H9 (cell line): ENCODE measurements around the gene SSBP1. TPM values are rescaled to one million over a fixed set of nuclear protein-coding genes. Genes with fewer than 3 reads are reported as not detected.

ENCODE experiments used
- DNase-seq: peaks from one replicate; pipeline ENCODE4 v3.0.0-alpha.2; 2017
- H2AFZ ChIP-seq: one replicate; pipeline ENCODE4 v1.6.1; 2013; ENCODE audit warnings: mild to moderate bottlenecking, low read length, control low read depth, moderate library complexity
- H2AK5ac ChIP-seq: 2 replicates; pipeline ENCODE4 v1.6.1; 2013; ENCODE audit warnings: low read length, control low read depth, mixed read lengths; ENCODE audit not compliant: insufficient read length
- H2BK120ac ChIP-seq: one replicate; pipeline ENCODE4 v1.6.1; 2013; ENCODE audit warnings: low read depth, mild to moderate bottlenecking, low read length, control low read depth, inconsistent platforms; ENCODE audit not compliant: poor library complexity, severe bottlenecking
- H2BK12ac ChIP-seq: 2 replicates; pipeline ENCODE4 v1.6.1; 2013; ENCODE audit warnings: low read length, control low read depth, mixed read lengths, low read depth; ENCODE audit not compliant: insufficient read length
- H2BK15ac ChIP-seq: 2 replicates; pipeline ENCODE4 v1.6.1; 2013; ENCODE audit warnings: low read depth, low read length, control low read depth
- H2BK20ac ChIP-seq: one replicate; pipeline ENCODE4 v1.6.1; 2013; ENCODE audit warnings: low read depth, mild to moderate bottlenecking, low read length, control low read depth, inconsistent platforms; ENCODE audit not compliant: poor library complexity, severe bottlenecking
- H2BK5ac ChIP-seq: 2 replicates; pipeline ENCODE4 v1.6.1; 2013; ENCODE audit warnings: low read length, control low read depth, mixed read lengths; ENCODE audit not compliant: insufficient read length
- H3K14ac ChIP-seq: 2 replicates; pipeline ENCODE4 v1.6.1; 2013; ENCODE audit warnings: low read length, control low read depth; ENCODE audit not compliant: insufficient read depth
- H3K18ac ChIP-seq: 2 replicates; pipeline ENCODE4 v1.6.1; 2013; ENCODE audit warnings: low read depth, mild to moderate bottlenecking, mixed read lengths, low read length, control low read depth; ENCODE audit not compliant: insufficient read length
- H3K23ac ChIP-seq: 2 replicates; pipeline ENCODE4 v1.6.1; 2013; ENCODE audit warnings: low read length, control low read depth, mixed read lengths, low read depth; ENCODE audit not compliant: insufficient read length
- H3K23me2 ChIP-seq: 2 replicates; pipeline ENCODE4 v1.6.1; 2013; ENCODE audit warnings: low read depth, mild to moderate bottlenecking, mixed read lengths, low read length, control low read depth; ENCODE audit not compliant: insufficient read length, poor library complexity, severe bottlenecking
- H3K27ac ChIP-seq: 2 replicates; pipeline ENCODE4 v1.5.1; 2013; ENCODE audit warnings: low read length, control low read depth, mixed read lengths, low read depth; ENCODE audit not compliant: insufficient read length
- H3K27me3 ChIP-seq: 2 replicates; pipeline ENCODE4 v1.6.1; 2013; ENCODE audit warnings: low read length, control low read depth, inconsistent platforms; ENCODE audit not compliant: insufficient read depth
- H3K4ac ChIP-seq: 2 replicates; pipeline ENCODE4 v1.6.1; 2013; ENCODE audit warnings: low read depth, mild to moderate bottlenecking, control low read depth, inconsistent platforms, low read length, moderate library complexity
- H3K4me1 ChIP-seq: 2 replicates; pipeline ENCODE4 v1.6.1; 2013; ENCODE audit warnings: low read length, control low read depth, inconsistent platforms; ENCODE audit not compliant: insufficient read depth
- H3K4me2 ChIP-seq: 2 replicates; pipeline ENCODE4 v1.6.1; 2013; ENCODE audit warnings: low read length, control low read depth, mixed read lengths; ENCODE audit not compliant: insufficient read length, insufficient read depth
- H3K56ac ChIP-seq: 2 replicates; pipeline ENCODE4 v1.6.1; 2013; ENCODE audit warnings: low read depth, mild to moderate bottlenecking, mixed read lengths, low read length, control low read depth; ENCODE audit not compliant: insufficient read length
- H3K79me1 ChIP-seq: 2 replicates; pipeline ENCODE4 v1.6.1; 2013; ENCODE audit warnings: low read depth, mild to moderate bottlenecking, moderate library complexity, low read length, control low read depth, inconsistent platforms; ENCODE audit not compliant: insufficient read depth, poor library complexity, severe bottlenecking
- H3K79me2 ChIP-seq: 2 replicates; pipeline ENCODE4 v1.6.1; 2013; ENCODE audit warnings: low read length, control low read depth, inconsistent platforms; ENCODE audit not compliant: insufficient read depth
- H3K9ac ChIP-seq: 2 replicates; pipeline ENCODE4 v1.6.1; 2013; ENCODE audit warnings: low read length, control low read depth, mixed read lengths; ENCODE audit not compliant: insufficient read length; ENCODE audit errors: extremely low read depth
- H3K9me3 ChIP-seq: one replicate; pipeline ENCODE4 v1.6.1; 2013; ENCODE audit warnings: low read depth, low read length, inconsistent platforms; ENCODE audit not compliant: control insufficient read depth
- H3T11ph ChIP-seq: one replicate; pipeline ENCODE4 v1.6.1; 2013; ENCODE audit warnings: mild to moderate bottlenecking, low read length, control low read depth, inconsistent platforms
- H4K20me1 ChIP-seq: one replicate; pipeline ENCODE4 v1.6.1; 2013; ENCODE audit not compliant: control insufficient read depth, insufficient read length, insufficient read depth
- H4K5ac ChIP-seq: 2 replicates; pipeline ENCODE4 v1.6.1; 2013; ENCODE audit warnings: low read depth, mild to moderate bottlenecking, mixed read lengths, low read length, control low read depth; ENCODE audit not compliant: insufficient read length
- H4K8ac ChIP-seq: replicated peaks from 2 replicates; pipeline ENCODE4 v1.6.1; 2013; ENCODE audit warnings: low read length, control low read depth, mixed read lengths, low read depth; ENCODE audit not compliant: insufficient read length
- H4K91ac ChIP-seq: 2 replicates; pipeline ENCODE4 v1.6.1; 2013; ENCODE audit warnings: low read depth, mild to moderate bottlenecking, moderate library complexity, mixed read lengths, low read length, control low read depth; ENCODE audit not compliant: insufficient read length
- H3K27ac Mint-ChIP-seq, 3 experiments: 2 replicates in 2 of 3; 3 replicates in 1 of 3; pipeline ENCODE4 v1.8.0; 2020 to 2021; ENCODE audit warnings: mixed read lengths in 3 of 3, mild to moderate bottlenecking in 1 of 3, moderate library complexity in 1 of 3
- H3K27me3 Mint-ChIP-seq: 2 replicates; pipeline ENCODE4 v1.8.0; 2021; ENCODE audit warnings: low read depth, mild to moderate bottlenecking, moderate library complexity, mixed read lengths
- H3K36me3 Mint-ChIP-seq, 3 experiments: 2 replicates in 2 of 3; 3 replicates in 1 of 3; pipeline ENCODE4 v1.8.0; 2020 to 2021; ENCODE audit warnings: low read depth in 3 of 3, mixed read lengths in 3 of 3; ENCODE audit not compliant: insufficient read depth in 1 of 3
- H3K4me1 Mint-ChIP-seq, 2 experiments: 2 replicates each; pipeline ENCODE4 v1.8.0; 2020; ENCODE audit warnings: mixed read lengths in 2 of 2
- H3K4me3 Mint-ChIP-seq, 2 experiments: 2 replicates in 1 of 2; 3 replicates in 1 of 2; pipeline ENCODE4 v1.8.0; 2020 to 2021; ENCODE audit warnings: mild to moderate bottlenecking in 2 of 2, mixed read lengths in 2 of 2, moderate library complexity in 1 of 2
- H3K9me3 Mint-ChIP-seq, 2 experiments: 2 replicates in 1 of 2; 3 replicates in 1 of 2; pipeline ENCODE4 v1.8.0; 2020; ENCODE audit warnings: mild to moderate bottlenecking in 2 of 2, mixed read lengths in 2 of 2, moderate library complexity in 1 of 2
- WGBS: extraction: QIAGEN DNeasy Blood & Tissue Kit; methylation state at CpG from one replicate; pipeline ENCODE4 v1.1.7; 2013; ENCODE audit warnings: missing lambda C conversion rate, low lambda C conversion rate, mixed read lengths; ENCODE audit not compliant: insufficient read length; ENCODE audit errors: extremely low coverage; 5-methylcytosine and 5-hydroxymethylcytosine counted together
- total RNA-seq: library from RNA; stranded (reverse); gene quantifications from 2 replicates; pipeline ENCODE4 v1.2.1, GENCODE V29; 2021
- TF ChIP-seq, protein P1 (sequence below): fragments of 200-600 bp; sonication (generic); conservative IDR thresholded peaks from 3 replicates; pipeline ENCODE4 v1.8.0; 2021; ENCODE audit warnings: antibody characterized with exemption, mild to moderate bottlenecking

SSBP1 gene
- total RNA-seq, 1 experiment from 2014 or later: 266 TPM

DNA sequence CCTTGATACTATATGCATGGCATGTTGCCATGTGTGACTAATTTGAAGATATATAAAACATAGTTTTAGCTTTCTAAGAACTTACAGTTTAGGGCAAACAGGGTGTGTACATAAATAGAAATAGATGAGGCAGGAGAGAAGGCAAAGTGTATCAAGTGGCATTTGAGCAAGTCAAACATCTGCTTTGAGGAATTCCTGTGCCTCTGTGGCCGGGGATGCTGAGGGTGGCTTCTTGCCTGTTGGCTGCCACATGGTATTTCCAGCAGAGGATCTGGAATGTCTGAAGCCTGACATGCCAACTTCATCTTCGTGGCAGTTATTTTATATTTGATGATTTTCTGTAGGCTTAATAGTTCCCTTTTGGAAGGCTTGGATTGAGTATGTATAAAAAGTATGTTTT lies 6.0 kb downstream of the SSBP1 start:
- Histone ChIP-seq H3K23ac (no peak overlapping the region), H3K4ac (no peak overlapping the region), H3K9ac (no peak overlapping the region), H3T11ph (no peak overlapping the region), H3K18ac (no peak overlapping the region), H2BK12ac (no peak overlapping the region), H4K8ac (no peak overlapping the region), H4K91ac (no peak overlapping the region), H3K9me3 (no peaks in the 10 kb centered on the region), H4K20me1 (no peaks in the 10 kb centered on the region), H3K27me3 (no peaks in the 10 kb centered on the region), H2BK5ac (no peak overlapping the region), H2AK5ac (no peak overlapping the region), H3K27ac (no peak overlapping the region), H2BK20ac (no peak overlapping the region), H3K4me2 (no peak overlapping the region), H2AFZ (no peak overlapping the region), H3K4me1 (0 out of 2 replicates have a peak, but pooled peaks cover 3% of the 10 kb centered on the region), H4K5ac (no peak overlapping the region), H3K23me2 (peaks cover under 1% of the 10 kb centered on the region), H3K79me1 (peaks cover 8% of the 10 kb centered on the region), H3K56ac (no peak overlapping the region), H3K79me2 (peaks cover 12% of the 10 kb centered on the region), H2BK120ac (no peak overlapping the region), H3K14ac (no peak overlapping the region), H2BK15ac (no peak overlapping the region)
- TF ChIP-seq, protein P1, sequence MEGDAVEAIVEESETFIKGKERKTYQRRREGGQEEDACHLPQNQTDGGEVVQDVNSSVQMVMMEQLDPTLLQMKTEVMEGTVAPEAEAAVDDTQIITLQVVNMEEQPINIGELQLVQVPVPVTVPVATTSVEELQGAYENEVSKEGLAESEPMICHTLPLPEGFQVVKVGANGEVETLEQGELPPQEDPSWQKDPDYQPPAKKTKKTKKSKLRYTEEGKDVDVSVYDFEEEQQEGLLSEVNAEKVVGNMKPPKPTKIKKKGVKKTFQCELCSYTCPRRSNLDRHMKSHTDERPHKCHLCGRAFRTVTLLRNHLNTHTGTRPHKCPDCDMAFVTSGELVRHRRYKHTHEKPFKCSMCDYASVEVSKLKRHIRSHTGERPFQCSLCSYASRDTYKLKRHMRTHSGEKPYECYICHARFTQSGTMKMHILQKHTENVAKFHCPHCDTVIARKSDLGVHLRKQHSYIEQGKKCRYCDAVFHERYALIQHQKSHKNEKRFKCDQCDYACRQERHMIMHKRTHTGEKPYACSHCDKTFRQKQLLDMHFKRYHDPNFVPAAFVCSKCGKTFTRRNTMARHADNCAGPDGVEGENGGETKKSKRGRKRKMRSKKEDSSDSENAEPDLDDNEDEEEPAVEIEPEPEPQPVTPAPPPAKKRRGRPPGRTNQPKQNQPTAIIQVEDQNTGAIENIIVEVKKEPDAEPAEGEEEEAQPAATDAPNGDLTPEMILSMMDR: no peak
- WGBS: no CpG with 5 or more reads among the region's 2 CpGs
- Mint-ChIP-seq H3K9me3 (no peaks in the 10 kb centered on the region; a peak in 2 of 5 replicates), H3K27me3 (no peaks in the 10 kb centered on the region), H3K36me3 (peaks cover 68 to 86% (median 84%) of the 10 kb centered on the region in 3 experiments), H3K27ac (no peak overlapping the region), H3K4me1 (peaks cover 9 to 10% of the 10 kb centered on the region in 2 experiments), H3K4me3 (no peak overlapping the region)
- DNase-seq: no peak
